Adrenal gland (tissue), 12 donors: ENCODE measurements around the gene UACA. TPM values are rescaled to one million over a fixed set of nuclear protein-coding genes. Genes with fewer than 3 reads are reported as not detected.
"Not testable (repeated sequence)": the region's sequence is repeated elsewhere in the genome, so short reads cannot be mapped to it uniquely, and the experiment has no call there.

Experiments used
- DNase-seq, 7 donors: peaks; one replicate each; pipeline ENCODE4 v3.0.0-alpha.2; 2019 to 2020
- H3K27ac ChIP-seq, 5 donors: fragments of 200-600 bp; sonication (generic) in 4 of 5; 1 replicate in 3 of 5; 2 replicates in 2 of 5; pipeline versions ENCODE4 v1.5.1 to v1.8.0; 2016 to 2020; ENCODE audit warnings: mild to moderate bottlenecking in 1 of 5
- H3K27me3 ChIP-seq: fragments of 200-600 bp; 2 replicates; pipeline ENCODE4 v1.8.0; 2021
- H3K36me3 ChIP-seq, 2 donors: fragments of 200-600 bp; replicated peaks in 1 of 2; 1 replicate in 1 of 2; 2 replicates in 1 of 2; pipeline versions ENCODE4 v1.5.1 to v1.8.0; 2018 to 2022
- H3K4me1 ChIP-seq, 2 donors: fragments of 200-600 bp; replicated peaks in 1 of 2; 1 replicate in 1 of 2; 2 replicates in 1 of 2; pipeline versions ENCODE4 v1.5.1 to v1.8.0; 2018 to 2021
- H3K4me3 ChIP-seq, 4 donors: fragments of 200-600 bp; sonication (generic) in 3 of 4; one replicate each; pipeline ENCODE4 v1.5.1; 2016 to 2018
- H3K9me3 ChIP-seq, 3 donors: fragments of 200-600 bp; sonication (generic) in 1 of 3; replicated peaks in 1 of 3; 1 replicate in 2 of 3; 2 replicates in 1 of 3; pipeline versions ENCODE4 v1.5.1 to v1.8.0; 2016 to 2021
- POLR2A ChIP-seq, 2 donors: fragments of 450-650 bp; IDR thresholded peaks; one replicate each; pipeline ENCODE4 v1.6.1; 2017; ENCODE audit warnings: antibody characterized with exemption in 2 of 2, mild to moderate bottlenecking in 2 of 2, moderate library complexity in 1 of 2
- WGBS, 4 donors: extraction: QIAGEN DNeasy Blood & Tissue Kit in 2 of 4; methylation state at CpG; one replicate each; pipeline versions ENCODE4 v1.1.5 to v1.1.7; 2013 to 2017; 5-methylcytosine and 5-hydroxymethylcytosine counted together
- intact Hi-C, 2 donors: fragments of 100-400 bp; cut with DNase I; formaldehyde crosslinking; loops; one replicate each; pipeline versions ENCODE4 v1.14.1 to v1.15.0; 2022 to 2023
- polyA plus RNA-seq, 3 donors: library from polyadenylated mRNA; stranded (reverse); fragments of 200-250 nt in 2 of 3; fragments of 350-450 nt in 1 of 3; fragmentation: Illumina TruSeq in 1 of 3; extraction: RNeasy Lipid Tissue Mini Kit (QIAGEN cat#74804) in 1 of 3; gene quantifications; one replicate each; pipeline ENCODE4 v1.2.3, GENCODE V29; 2013 to 2014
- total RNA-seq, 9 donors: library from RNA; depleted of rRNA in 4 of 9; stranded (reverse); fragments of >200 nt in 4 of 9; fragments of 120-200 nt in 1 of 9; fragmentation: NEBNext Ultra II Directional in 1 of 9; extraction: Animal tissue kit (Norgen Biotek cat#: 25700) in 1 of 9; gene quantifications; one replicate each; pipeline versions ENCODE4 v1.1.0 to v1.2.4, GENCODE V29; 2013 to 2023
- TF ChIP-seq, protein P1 (sequence below), 6 experiments: fragments of 450-650 bp in 4 of 6; fragments of 200-600 bp in 2 of 6; sonication (generic) in 1 of 6; IDR thresholded peaks; 1 replicate in 5 of 6; 2 replicates in 1 of 6; pipeline versions ENCODE4 v1.5.1 to v1.8.0; 2016 to 2021; ENCODE audit warnings: antibody characterized with exemption in 6 of 6, mild to moderate bottlenecking in 2 of 6, moderate library complexity in 1 of 6
- donor health status: healthy with polysubstance abuse.
- donor health status: Bipolar disorder and iron deficiency.
- donor health status: DM: yes; HTN: yes; CAD: no.
- donor health status: DM: no; HTN: no; CAD: no.
- donor health status: DM: no; HTN: no; CAD: no.
- donor health status: DM: yes; HTN: yes; CAD: no.

The UACA gene
- total and polyA plus RNA-seq, 12 donors, result 16.7 to 186 (median 39.1) TPM

DNA sequence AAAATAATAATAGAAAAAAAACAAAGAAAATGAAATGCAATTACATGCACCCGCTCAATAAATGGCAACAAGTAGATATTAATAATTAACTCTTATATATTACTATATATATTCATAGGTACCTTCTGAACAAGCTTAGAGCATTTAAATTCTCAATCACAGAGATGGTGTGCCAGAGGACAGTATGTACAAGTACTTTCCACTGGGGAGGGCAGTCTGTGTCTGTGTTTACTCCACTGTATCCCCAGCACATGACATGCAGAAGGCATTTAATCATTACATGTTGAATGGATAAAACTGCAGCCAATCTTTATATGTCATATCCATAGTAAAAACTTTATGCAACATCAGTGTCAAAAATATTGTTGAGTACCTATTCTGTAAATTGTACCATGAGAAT lies 97.8 kb downstream of the UACA start:
- 95 to 100% (median 97%) methylated on average over 1 of the region's 1 CpG for WGBS, 4 donors
- intact Hi-C loops, result no loop called here
- Histone ChIP-seq H3K27me3 (no peaks in the 10 kb centered on the region), H3K4me3 (no peak overlapping the region), H3K36me3 (peaks cover 0 to 10% of the 10 kb centered on the region in 2 donors), H3K4me1 (no peaks in the 10 kb centered on the region), H3K9me3 (no peaks in the 10 kb centered on the region), H3K27ac (no peak overlapping the region)
- DNase-seq, result no peak
- TF ChIP-seq POLR2A (IDR thresholded peaks at IDR 0.05), result no peak
- TF ChIP-seq, protein P1, sequence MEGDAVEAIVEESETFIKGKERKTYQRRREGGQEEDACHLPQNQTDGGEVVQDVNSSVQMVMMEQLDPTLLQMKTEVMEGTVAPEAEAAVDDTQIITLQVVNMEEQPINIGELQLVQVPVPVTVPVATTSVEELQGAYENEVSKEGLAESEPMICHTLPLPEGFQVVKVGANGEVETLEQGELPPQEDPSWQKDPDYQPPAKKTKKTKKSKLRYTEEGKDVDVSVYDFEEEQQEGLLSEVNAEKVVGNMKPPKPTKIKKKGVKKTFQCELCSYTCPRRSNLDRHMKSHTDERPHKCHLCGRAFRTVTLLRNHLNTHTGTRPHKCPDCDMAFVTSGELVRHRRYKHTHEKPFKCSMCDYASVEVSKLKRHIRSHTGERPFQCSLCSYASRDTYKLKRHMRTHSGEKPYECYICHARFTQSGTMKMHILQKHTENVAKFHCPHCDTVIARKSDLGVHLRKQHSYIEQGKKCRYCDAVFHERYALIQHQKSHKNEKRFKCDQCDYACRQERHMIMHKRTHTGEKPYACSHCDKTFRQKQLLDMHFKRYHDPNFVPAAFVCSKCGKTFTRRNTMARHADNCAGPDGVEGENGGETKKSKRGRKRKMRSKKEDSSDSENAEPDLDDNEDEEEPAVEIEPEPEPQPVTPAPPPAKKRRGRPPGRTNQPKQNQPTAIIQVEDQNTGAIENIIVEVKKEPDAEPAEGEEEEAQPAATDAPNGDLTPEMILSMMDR (IDR thresholded peaks at IDR 0.05), result no peak

DNA sequence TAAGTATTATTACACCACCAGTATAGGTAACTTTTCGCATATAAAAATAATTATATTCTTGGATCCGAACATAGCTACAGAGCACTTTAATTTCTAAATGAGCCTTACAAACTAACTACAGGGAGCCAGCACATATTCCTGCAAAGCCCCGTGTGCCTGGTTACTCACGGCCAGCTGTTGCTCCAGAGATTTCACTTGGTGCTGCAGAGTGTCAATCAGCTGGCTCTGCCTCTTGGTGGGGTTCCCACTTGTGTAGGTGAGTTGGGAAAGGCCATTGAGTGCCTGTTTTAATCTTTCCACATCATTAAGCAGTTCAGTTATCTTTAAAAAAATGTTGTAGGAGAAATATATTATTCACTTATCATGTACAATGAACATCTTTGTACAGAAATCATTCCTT lies 98.9 kb downstream of the UACA start:
- H3K4me3 ChIP-seq, result no peak overlapping the region
- intact Hi-C loops, result no loop called here
- H3K9me3 ChIP-seq, result no peaks in the 10 kb centered on the region
- no peaks in the 10 kb centered on the region for H3K4me1 ChIP-seq
- peaks cover 0 to 10% of the 10 kb centered on the region in 2 donors for H3K36me3 ChIP-seq
- TF ChIP-seq POLR2A (IDR thresholded peaks at IDR 0.05), result no peak
- TF ChIP-seq, protein P1 (IDR thresholded peaks at IDR 0.05), result no peak
- no peaks in the 10 kb centered on the region for H3K27me3 ChIP-seq
- WGBS, 4 donors, result 88 to 93% (median 91%) methylated on average over 4 of the region's 4 CpGs
- DNase-seq, result no peak
- no peak overlapping the region for H3K27ac ChIP-seq

DNA sequence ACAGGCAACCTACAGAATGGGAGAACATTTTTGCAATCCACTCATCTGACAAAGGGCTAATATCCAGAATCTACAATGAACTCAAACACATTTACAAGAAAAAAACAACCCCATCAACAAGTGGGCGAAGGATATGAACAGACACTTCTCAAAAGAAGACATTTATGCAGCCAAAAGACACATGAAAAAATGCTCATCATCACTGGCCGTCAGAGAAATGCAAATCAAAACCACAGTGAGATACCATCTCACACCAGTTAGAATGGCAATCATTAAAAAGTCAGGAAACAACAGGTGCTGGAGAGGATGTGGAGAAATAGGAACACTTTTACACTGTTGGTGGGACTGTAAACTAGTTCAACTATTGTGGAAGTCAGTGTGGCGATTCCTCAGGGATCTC lies 100.3 kb downstream of the UACA start:
- H3K9me3 ChIP-seq, H3K27ac ChIP-seq, H3K27me3 ChIP-seq, DNase-seq, H3K4me1 ChIP-seq, intact Hi-C loops, H3K4me3 ChIP-seq, H3K36me3 ChIP-seq: not testable (repeated sequence)
- 89 to 100% (median 97%) methylated on average over 2 to 3 of the region's 3 CpGs for WGBS, 4 donors

DNA sequence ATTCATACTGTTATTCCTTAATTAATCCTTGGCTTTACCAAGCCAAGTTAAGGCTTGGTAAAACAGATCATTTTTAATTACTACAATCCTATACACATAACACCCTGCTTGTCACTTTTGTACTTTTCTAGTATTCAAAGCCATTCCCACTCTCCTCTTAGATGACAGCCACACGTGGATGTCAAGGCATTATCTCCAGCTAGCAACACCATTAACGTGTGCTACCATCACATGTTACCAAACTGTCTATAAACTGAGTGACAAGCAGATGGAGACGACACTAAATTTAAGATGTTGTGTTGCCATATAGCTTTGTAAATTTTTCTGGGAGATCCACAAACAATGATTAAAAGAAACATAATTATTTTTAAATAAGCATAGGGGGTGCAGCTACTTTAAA lies 103.7 kb downstream of the UACA start:
- WGBS, 4 donors, result 85 to 95% (median 88%) methylated on average over 3 of the region's 3 CpGs
- no peaks in the 10 kb centered on the region for H3K9me3 ChIP-seq
- DNase-seq, result no peak
- H3K4me3 ChIP-seq, result no peak overlapping the region
- no peaks in the 10 kb centered on the region for H3K4me1 ChIP-seq
- TF ChIP-seq POLR2A (IDR thresholded peaks at IDR 0.05), result no peak
- TF ChIP-seq, protein P1 (IDR thresholded peaks at IDR 0.05), result no peak
- peaks cover 0 to 5% of the 10 kb centered on the region in 2 donors for H3K36me3 ChIP-seq
- intact Hi-C loops, result no loop called here
- H3K27me3 ChIP-seq, result no peaks in the 10 kb centered on the region
- no peak overlapping the region for H3K27ac ChIP-seq

DNA sequence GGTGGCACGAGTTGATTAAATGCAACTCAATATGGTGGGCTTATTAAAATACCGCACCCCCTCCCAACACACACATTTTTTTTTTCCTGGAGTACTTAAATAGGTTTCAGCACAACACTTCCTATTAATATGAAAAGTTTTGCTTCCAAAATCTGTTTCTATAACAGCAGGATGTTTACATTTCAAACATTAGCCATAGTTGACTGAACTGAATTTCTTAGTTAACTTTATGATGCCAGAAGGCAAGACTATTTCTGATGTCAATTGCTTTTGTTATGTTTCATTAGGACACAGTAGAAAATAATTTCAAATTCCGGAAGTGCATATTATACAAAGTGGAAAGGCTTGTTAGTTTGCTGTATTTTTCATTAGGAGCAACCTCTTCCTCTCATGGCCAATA lies 104.7 kb downstream of the UACA start:
- intact Hi-C loops, result no loop called here
- Histone ChIP-seq H3K4me3 (no peak overlapping the region), H3K4me1 (no peaks in the 10 kb centered on the region), H3K9me3 (no peaks in the 10 kb centered on the region), H3K27me3 (no peaks in the 10 kb centered on the region), H3K27ac (no peak overlapping the region), H3K36me3 (peaks cover 0 to 5% of the 10 kb centered on the region in 2 donors)
- no peak for DNase-seq
- 91 to 95% (median 93%) methylated on average over 3 of the region's 3 CpGs for WGBS, 4 donors
- TF ChIP-seq, protein P1 (IDR thresholded peaks at IDR 0.05), result no peak
- no peak for TF ChIP-seq POLR2A (IDR thresholded peaks at IDR 0.05)
